ENCODE measurements around the gene FASTK.

Gene FASTK

DNA sequence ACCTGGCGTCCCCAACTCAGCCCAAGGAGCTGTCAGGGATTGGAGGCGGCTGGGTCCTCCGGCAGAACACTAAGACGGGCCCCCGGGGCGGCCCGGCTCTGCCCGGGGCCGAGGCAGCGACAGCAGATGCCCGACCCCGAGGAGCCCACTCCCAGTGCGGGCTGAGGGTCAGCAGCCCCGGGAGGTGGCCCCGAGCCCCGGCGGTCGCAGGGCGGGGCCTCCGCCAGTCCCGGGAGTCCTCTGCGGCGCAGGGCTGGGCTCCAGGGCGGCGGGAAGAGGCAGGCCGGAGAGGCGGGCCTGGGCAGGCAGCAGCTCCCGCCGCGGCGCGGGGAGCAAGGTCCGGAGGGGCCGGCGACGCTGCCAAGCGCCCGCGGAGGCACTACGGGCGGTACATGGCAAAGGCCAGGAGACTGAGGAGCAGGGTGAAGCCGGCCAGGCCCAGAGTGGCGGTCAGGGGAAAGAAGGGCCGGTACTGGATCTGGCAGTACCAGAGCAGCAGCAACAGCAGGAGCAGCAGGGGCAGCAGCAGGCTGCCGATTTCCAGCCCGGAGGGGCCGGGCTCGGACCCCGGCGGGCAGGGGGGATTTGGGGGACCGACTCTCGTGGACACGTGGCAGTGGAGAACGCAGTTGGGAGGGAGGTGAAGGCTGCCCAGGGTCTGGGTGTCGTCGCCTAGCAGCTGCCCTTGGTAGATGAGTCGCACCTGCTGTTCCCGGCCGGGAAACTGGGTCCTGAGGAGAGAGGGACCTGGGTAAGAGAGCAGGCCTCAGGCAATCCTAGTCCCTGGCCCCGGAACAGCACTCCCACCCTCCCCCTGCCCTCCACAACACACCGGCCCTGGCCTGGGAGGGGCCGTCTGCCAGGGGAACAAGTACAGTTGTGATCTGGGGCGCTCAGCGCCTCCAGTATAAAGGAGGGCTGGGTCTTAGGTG lies 827 bp upstream of the FASTK start:
- no peak for DNase-seq

DNA sequence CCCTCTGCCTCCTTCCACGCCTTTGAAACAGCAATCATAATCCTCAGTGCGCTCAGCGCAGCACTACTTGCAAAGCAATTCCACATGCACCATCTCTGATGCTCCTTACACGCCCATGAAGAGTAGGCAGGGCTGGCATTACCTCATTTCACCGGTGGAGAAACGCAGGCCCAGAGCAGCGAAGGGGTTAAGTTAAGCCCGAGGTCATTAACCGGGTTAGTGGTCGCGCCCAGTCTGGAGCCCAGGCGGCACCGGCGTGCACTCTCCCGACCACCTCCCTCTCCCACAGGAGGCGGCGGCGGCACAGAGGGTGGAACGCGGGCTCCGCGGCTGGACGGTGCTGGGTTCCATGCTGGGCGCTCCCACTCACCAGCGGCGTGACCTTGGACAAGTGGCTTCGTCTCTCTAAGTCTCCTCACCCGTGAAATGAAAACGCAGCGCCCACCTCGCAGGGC lies 515 bp downstream of the FASTK start:
- DNase-seq = no peak

GRCh38 chr7:151079199-151079910 lies 1.3 kb downstream of the FASTK start:
- no peak for DNase-seq

DNA sequence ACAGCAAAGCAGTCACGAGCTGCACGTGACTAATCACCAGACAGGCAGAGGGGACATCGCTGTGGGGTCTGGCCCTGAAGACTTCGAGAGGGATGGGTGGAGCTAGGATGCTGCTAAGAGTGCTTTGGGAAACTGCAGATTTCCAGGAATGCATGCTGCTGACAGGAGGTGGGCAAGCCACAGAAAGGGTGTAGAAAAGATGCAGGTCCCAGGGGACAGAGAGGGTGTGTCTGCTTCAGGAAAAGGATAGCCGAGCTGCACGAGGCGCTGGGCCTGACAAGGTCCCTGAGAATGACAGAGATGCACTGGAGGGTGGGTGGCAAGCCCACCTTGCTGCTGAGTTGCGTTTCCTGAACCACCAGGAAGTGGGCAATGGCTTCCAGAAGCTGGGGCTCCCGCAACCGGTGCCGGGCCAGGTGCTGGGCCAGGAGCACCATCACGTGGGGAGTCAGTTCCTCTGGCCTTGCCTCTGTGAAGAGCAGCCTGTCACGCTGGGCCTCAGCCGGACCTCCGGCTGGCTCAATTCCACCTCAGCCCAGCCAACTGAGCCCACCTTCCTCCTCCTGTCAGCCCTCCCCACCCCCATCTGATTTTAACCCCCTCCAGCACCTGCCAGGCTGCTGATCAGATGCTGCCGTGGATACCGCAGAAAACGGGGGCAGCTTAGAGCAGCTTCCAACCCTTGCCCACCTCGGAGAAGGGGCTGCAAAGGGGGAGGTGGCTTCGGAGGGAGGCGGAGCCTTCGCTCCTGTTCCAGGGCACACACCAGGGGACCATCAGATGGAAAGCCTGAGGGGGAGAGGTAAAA lies 2.2 kb downstream of the FASTK start:
- DNase-seq = no peak

- no peak for DNase-seq
Observed at GRCh38 chr7:151077705-151078232, 2.8 kb downstream of the FASTK start.

DNA sequence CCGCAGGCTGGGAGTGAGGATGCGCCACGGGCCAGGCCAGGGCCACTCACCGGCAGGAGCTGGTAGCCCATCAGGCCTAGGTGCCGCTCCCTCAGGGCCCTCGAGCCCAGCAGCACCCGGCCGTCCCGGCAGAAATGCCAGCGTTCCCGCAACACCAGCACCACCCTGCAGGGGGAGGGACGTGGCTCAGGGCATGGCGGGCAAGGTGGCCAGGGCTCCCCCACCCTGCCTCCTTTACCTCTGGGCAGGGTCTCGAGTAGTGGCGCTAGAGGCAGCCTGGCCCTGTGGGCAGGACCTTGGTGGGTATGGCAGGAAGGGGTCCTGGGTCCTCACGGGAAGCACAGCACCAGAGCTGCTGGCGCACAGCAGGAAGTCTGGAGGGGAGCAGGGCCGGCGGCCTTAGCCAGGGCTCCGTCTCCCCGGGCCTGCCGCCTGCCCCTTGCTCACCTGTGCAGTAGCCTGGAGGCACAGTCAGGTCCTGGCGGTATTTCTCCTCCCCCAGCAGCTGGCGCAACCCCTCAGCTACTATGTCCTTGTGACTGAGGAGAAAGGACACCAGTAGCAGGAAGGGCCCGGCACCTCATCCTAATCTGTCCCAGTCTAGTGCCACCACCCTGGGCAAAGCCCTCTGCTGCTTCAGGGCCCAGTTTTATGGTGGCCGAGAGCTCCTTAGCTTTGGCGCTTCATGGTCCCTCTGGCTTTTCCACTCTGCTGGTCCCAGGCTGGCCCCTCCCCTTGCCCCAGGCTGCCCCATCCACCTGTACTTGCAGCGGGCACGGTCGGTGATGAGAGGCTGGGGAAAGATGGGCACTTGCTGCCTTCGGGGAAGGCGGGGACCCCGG lies 3.5 kb downstream of the FASTK start:
- DNase-seq = no peak

DNA sequence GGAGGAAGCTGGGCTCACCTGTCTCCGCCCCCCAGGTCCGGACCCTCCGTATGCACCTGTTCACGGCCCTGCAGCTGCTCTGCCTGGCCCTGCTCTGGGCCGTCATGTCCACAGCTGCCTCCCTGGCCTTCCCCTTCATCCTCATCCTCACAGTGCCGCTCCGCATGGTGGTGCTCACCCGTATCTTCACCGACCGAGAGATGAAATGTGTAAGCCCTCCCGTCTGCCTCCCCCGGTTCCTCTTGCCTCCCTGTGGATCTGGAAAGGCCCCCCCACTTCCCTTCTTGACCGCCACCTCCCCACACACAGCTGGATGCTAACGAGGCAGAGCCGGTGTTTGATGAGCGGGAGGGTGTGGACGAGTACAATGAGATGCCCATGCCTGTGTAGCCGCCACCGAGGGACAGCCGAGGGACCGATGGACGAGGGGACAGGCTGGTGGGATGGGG lies 4.6 kb downstream of the FASTK start:
- no peak for DNase-seq

GRCh38 chr7:151075662-151075971 lies 5.0 kb downstream of the FASTK start:
- DNase-seq = no peak

- DNase-seq = no peak
Observed at GRCh38 chr7:151074817-151075661, 5.6 kb downstream of the FASTK start.

DNA sequence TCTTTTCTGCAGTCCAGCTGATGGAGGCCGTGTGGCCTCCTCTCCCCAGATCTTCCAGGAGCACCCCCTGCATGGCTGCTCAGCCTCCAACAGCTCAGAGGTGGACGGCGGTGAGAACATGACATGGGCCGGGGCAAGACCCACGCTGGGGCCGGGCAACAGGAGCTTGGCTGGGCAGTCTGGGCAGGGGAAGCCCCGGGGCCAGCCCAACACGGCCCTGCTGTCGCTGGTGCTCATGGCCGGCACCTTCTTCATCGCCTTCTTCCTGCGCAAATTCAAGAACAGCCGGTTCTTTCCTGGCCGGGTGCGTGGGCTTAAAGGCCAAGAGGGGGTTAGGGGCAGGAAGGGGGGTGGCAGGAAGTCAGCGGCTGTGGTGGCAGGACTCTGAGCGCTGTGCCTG lies 6.6 kb downstream of the FASTK start:
- DNase-seq = no peak

GRCh38 chr7:151071032-151071866 lies 9.4 kb downstream of the FASTK start:
- DNase-seq = no peak

DNA sequence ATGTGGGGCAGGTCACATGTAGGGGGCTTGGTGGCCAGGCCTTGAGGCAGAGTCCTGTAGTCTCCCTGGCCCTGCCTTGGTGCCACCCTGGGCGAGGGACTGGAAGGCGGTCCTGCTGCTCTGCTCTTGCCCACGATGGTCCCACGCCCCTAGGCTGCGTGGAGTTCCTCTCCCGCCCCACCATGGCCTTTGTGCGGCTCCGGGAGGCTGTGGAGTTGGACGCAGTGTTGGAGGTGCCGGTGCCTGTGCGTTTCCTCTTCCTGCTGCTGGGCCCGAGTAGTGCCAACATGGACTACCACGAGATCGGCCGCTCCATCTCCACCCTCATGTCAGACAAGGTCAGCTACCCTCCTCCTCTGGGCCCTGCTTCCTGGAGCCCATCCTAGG lies 10.0 kb downstream of the FASTK start:
- DNase-seq = no peak

DNA sequence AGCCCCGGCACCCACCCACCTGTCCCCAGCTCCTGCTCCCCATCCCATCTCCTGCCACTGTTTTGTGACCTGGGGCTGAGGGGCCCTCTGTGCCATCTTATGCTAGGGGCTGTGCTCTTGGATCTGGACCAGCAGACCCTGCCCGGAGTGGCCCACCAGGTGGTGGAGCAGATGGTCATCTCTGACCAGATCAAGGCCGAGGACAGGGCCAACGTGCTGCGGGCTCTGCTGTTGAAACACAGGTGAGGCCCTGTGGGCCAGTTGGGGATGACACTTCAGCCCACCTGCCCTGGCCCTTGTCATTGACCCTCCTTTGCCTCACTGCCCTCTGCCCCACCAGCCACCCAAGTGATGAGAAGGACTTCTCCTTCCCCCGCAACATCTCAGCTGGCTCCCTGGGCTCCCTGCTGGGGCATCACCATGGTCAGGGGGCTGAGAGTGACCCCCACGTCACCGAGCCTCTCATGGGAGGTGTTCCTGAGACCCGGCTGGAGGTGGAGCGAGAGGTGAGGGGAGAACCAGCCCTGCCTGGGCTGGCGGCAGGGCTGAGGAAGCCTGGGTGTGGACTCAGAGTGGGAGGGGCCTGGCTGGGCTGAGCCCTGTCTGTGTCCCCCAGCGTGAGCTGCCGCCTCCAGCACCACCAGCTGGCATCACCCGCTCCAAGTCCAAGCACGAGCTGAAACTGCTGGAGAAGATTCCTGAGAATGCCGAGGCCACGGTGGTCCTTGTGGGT lies 10.6 kb downstream of the FASTK start:
- no peak for DNase-seq

DNA sequence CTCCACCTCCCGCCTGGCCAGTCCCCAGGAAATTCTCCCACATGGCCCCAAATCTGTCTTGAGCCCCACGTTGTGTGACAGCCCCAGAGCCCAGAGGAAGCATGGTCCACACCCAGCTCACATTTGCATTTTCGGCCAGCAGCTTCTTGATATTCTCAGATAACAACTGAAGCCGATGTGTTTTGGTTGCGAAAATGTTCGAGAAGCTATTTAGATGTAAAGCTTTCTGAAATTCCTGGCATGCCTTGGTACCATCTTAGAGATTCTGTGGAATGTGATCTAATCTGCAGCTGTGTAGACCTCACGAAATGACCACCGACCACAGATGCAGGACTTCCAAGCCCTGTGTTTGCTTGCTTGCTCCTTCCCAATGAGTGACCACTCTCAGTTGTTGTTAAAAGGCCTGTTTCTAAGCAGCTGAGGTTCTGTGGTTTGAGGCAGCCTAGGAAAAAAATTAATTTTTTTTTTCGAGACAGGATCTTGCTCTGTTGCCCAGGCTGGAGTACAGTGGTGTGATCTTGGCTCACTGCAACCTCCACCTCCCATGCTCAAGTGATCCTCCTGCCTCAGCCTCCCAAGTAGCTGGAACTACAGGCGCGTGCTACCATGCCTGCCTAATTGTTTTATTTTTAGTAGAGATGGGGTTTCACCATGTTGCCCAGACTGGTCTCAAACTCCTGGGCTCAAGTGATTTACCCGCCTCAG lies 12.4 kb downstream of the FASTK start:
- no peak for DNase-seq

DNA sequence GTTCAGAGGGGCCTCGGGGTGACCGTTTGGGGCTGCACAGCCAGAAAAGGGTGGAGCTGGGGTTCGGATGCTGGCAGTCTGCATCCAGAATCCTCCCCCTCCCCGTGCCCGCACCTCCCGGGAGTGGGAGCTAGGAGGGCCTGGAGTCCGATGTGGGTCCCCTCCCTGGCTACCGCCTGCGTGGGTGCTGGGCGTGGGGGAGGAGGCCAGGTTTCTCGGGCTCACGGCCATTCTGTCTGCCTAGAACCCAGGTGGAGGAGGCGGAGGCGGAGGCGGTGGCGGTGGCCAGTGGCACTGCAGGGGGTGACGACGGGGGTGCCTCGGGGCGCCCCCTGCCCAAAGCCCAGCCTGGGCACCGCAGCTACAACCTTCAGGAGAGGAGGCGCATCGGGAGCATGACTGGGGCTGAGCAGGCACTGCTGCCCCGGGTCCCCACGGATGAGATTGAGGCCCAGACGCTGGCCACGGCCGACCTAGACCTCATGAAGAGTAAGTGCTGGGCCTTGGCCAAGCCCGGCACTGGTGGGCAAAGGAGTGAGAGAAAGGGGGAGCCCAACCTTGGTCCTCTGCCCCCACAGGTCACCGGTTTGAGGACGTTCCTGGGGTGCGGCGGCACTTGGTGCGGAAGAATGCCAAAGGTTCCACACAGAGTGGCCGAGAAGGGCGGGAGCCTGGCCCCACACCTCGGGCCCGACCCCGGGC lies 14.2 kb downstream of the FASTK start:
- DNase-seq = no peak

DNA sequence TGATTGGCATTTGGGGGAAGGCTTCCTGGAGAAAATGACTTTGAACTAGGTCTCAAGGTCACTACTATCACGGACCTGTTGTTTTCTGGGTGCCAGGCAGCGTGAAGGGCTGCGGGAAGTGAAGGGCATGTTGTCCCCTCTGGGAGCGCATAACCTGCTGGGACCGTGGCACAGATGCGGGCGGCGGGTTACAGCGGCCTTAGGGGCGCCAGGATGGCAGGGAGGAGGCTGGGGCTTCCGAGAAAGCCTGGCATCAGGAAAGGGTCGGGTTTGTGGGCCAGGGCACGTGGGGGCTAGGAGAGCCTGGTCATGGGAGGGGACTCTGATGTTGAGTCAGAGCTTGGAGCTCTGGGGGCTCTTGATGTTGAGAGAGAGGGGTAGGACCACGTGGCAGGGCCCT lies 15.1 kb downstream of the FASTK start:
- no peak for DNase-seq

DNA sequence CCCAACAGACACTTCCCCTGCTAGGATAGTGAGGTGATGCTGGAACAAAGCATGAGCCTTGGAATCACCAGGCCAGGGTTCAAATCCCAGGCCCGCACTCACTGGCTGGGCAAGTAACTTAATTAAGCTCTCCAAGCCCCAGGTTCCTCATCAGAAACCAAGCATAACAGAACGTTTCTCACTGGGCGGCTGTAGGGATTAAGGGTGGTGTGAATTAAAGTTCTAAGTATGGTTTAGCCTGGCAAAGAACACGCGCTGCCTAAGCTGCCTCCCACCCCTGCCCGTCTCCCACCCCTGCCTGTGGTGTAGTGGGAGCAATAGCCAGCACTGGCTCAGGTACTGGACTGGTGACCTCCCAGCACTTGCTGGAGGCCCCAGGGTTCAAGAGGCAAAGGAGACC lies 15.6 kb downstream of the FASTK start:
- no peak for DNase-seq

DNA sequence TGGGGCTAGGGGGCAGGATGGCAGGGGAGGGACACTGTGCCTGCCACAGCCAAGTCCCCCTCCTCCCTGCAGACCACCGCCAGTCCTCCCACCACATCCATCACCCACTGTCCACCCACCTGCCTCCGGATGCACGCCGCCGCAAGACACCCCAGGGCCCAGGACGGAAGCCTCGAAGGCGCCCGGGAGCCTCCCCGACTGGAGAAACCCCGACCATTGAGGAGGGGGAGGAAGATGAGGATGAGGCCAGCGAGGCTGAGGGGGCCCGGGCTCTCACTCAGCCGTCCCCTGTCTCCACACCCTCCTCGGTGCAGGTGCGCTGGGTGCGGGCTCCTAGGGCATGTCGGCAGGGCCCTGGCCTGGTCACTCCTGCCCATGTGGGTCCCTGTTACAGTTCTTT lies 16.2 kb downstream of the FASTK start:
- DNase-seq = no peak
